ENCODE measurements around the gene PDGFRB. TPM values are rescaled to one million over a fixed set of nuclear protein-coding genes. Genes with fewer than 3 reads are reported as not detected.

The PDGFRB gene
- total RNA-seq, 1 donor from 2014 or later: 2.3 TPM

DNA sequence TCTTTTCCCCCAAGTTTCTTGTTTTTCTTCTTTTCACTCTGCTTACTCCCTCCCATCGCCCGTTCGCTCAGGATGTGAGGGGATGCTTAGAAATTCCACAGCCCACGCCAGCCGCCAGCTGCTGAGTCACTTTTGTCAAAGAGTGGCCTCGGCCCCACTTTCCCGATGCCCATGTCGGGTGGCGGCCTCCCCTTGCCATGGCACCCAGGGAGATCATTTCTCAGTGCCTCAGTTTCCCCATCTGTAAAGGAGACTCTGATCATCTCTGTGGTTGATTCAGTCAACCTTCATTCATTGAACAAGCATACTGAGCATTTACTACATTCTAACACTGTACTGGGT lies 353 bp upstream of the PDGFRB start:
- Mint-ChIP-seq H3K4me3 (ENCODE audit: low read depth) (no peak overlapping the region), H3K27me3 (peaks cover 35% of the 10 kb centered on the region), H3K9me3 (ENCODE audit: low read depth) (no peaks in the 10 kb centered on the region), H3K27ac (no peak overlapping the region), H3K36me3 (ENCODE audit: insufficient read depth) (no peaks in the 10 kb centered on the region), H3K4me1 (ENCODE audit: low read depth) (peaks cover 5% of the 10 kb centered on the region)
- DNase-seq (ENCODE audit: low spot score, unreplicated experiment): no peak
- TF ChIP-seq, protein P1, sequence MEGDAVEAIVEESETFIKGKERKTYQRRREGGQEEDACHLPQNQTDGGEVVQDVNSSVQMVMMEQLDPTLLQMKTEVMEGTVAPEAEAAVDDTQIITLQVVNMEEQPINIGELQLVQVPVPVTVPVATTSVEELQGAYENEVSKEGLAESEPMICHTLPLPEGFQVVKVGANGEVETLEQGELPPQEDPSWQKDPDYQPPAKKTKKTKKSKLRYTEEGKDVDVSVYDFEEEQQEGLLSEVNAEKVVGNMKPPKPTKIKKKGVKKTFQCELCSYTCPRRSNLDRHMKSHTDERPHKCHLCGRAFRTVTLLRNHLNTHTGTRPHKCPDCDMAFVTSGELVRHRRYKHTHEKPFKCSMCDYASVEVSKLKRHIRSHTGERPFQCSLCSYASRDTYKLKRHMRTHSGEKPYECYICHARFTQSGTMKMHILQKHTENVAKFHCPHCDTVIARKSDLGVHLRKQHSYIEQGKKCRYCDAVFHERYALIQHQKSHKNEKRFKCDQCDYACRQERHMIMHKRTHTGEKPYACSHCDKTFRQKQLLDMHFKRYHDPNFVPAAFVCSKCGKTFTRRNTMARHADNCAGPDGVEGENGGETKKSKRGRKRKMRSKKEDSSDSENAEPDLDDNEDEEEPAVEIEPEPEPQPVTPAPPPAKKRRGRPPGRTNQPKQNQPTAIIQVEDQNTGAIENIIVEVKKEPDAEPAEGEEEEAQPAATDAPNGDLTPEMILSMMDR (IDR thresholded peaks at IDR 0.05; ENCODE audit: unreplicated experiment): no peak

DNA sequence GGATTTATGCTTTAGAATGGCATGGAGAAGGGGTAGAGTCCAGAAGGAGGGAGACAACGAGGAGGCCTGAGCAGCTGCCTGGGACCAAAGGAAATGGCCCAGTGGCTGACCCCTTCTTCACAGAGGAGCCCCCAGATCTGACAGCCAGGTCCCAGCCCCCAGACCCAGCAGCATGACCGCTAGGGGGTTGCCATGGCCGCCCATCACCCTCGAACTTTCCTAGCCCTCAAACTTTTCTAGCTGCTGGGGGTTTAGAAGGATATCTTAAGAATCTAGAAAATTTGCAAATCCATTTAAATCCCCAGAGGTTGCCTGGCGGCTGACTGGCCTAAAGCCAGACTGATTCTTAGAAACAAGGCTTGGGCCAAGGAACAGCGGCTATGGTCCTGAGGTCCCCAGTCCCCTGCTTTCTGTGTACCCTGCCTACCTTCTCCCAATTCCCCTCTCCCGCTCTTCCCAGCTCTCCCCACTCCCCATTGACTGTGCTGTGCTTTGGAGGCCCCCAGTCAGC lies 972 bp downstream of the PDGFRB start:
- Mint-ChIP-seq H3K36me3 (ENCODE audit: insufficient read depth) (no peaks in the 10 kb centered on the region), H3K4me3 (ENCODE audit: low read depth) (no peak overlapping the region), H3K27me3 (peaks cover 33% of the 10 kb centered on the region), H3K9me3 (ENCODE audit: low read depth) (no peaks in the 10 kb centered on the region), H3K4me1 (ENCODE audit: low read depth) (peaks cover 3% of the 10 kb centered on the region), H3K27ac (no peak overlapping the region)
- no peak for DNase-seq (ENCODE audit: low spot score, unreplicated experiment)
- TF ChIP-seq, protein P1 (IDR thresholded peaks at IDR 0.05; ENCODE audit: unreplicated experiment): no peak

DNA sequence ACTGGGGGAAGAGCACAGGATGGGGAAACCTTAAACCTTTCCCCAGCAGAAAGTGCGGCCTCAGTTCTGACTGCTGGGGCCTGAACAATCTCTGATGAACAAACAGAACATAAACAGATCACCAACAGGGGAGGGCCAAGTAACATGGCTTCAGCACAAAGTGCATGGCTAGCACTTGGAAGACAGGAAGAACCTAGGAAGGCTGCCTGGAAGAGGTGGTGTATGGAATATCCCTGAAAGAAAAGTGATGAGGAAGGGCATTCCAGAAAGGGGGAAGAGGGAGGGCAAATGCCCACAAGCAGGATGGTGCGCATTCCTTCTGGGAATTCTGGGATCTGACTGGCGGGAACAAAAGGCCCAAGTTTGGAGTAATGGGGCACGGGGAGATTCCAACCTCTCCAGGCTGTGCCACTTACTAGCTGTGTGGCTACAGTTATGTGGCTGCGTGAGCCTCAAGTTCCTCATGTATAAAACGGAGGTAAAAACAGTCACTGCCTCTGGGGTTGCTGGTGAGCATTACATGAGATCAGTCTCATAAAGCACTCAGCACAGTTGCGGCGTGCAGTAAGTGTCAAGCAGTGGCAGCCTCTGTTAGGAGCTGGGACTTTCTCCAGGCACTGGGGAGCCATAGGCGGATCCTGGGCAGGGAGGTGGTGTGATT lies 1.6 kb downstream of the PDGFRB start:
- DNase-seq (ENCODE audit: low spot score, unreplicated experiment): no peak
- peaks cover 33% of the 10 kb centered on the region for H3K27me3 Mint-ChIP-seq
- H3K9me3 Mint-ChIP-seq (ENCODE audit: low read depth): no peaks in the 10 kb centered on the region
- TF ChIP-seq, protein P1 (IDR thresholded peaks at IDR 0.05; ENCODE audit: unreplicated experiment): no peak
- no peak overlapping the region for H3K27ac Mint-ChIP-seq
- peaks cover 3% of the 10 kb centered on the region for H3K4me1 Mint-ChIP-seq (ENCODE audit: low read depth)
- no peaks in the 10 kb centered on the region for H3K36me3 Mint-ChIP-seq (ENCODE audit: insufficient read depth)
- no peak overlapping the region for H3K4me3 Mint-ChIP-seq (ENCODE audit: low read depth)

DNA sequence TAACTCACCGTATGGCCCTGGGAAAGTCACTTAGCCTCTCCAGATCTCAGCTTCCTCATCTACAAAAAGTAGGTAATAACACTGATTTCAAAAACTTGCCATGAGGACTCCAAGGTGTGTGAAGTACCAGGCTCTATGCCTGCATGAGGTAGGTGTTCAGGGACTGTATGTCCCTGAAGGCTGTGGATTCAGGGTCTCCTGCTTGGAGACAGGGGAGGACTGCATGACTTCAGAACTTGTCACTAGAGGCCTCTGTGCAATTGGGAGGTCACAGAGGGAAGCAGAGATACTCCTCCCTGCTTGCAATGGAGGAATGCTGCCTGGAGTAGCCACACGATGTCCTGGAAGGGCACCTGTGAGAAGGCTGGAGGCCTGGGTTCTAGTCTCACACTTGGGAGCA lies 2.2 kb downstream of the PDGFRB start:
- H3K4me1 Mint-ChIP-seq (ENCODE audit: low read depth): peaks cover 3% of the 10 kb centered on the region
- no peak for DNase-seq (ENCODE audit: low spot score, unreplicated experiment)
- peaks cover 36% of the 10 kb centered on the region for H3K27me3 Mint-ChIP-seq
- no peaks in the 10 kb centered on the region for H3K36me3 Mint-ChIP-seq (ENCODE audit: insufficient read depth)
- H3K4me3 Mint-ChIP-seq (ENCODE audit: low read depth): no peak overlapping the region
- TF ChIP-seq, protein P1 (IDR thresholded peaks at IDR 0.05; ENCODE audit: unreplicated experiment): no peak
- H3K27ac Mint-ChIP-seq: no peak overlapping the region
- no peaks in the 10 kb centered on the region for H3K9me3 Mint-ChIP-seq (ENCODE audit: low read depth)

DNA sequence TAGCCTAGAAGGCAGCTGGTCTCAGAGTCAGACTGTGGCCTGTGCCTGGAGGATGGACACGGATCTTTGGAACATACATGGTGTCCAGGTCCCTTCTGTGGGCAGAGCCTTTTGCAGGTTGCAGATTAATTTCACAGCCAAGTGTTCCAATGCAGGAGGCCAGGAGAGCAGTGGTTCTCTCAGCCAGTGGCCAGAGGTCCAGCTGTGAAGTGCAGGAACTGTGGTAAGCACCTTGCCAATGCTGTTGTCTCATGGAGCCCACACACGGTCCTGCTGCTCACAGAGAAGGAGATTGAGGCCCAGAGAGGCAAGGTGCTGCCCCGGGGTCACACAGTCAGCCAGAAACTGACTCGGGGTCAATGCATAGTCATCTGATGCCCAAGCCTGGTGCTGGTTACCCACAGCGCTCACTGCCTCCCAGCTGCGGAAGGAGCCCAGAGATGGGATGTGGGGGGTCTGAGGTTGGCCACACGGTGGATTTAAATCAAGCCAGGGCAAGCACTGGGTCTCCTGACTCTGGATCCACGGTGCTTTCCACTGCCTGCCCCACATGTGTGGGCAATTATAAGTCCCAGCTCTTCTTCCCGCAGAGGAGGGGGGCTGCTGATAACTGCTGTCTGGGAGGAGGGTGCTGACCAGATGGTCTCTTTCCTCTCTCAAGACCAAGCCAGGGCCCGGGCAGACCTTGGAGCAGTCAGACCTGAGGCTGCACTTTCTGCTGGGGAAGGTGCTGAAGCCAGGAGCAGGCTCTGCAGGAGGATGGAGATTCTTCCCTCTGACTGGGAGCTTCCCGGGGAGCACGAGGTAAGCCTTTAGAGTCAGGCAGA lies 2.8 kb downstream of the PDGFRB start:
- H3K4me1 Mint-ChIP-seq (ENCODE audit: low read depth): peaks cover 5% of the 10 kb centered on the region
- H3K36me3 Mint-ChIP-seq (ENCODE audit: insufficient read depth): no peaks in the 10 kb centered on the region
- H3K27me3 Mint-ChIP-seq: peaks cover 37% of the 10 kb centered on the region
- no peak overlapping the region for H3K4me3 Mint-ChIP-seq (ENCODE audit: low read depth)
- DNase-seq (ENCODE audit: low spot score, unreplicated experiment): no peak
- no peak overlapping the region for H3K27ac Mint-ChIP-seq
- TF ChIP-seq, protein P1 (IDR thresholded peaks at IDR 0.05; ENCODE audit: unreplicated experiment): no peak
- no peaks in the 10 kb centered on the region for H3K9me3 Mint-ChIP-seq (ENCODE audit: low read depth)

Data from progenitor cell of endocrine pancreas (in vitro differentiated cells).